Smooth muscle cell (in vitro differentiated cells): ENCODE results near the gene ALG12. TPM values are rescaled to one million over a fixed set of nuclear protein-coding genes. Genes with fewer than 3 reads are reported as not detected.

Experiments
- DNase-seq: peaks from one replicate; lab custom pipeline; 2025; ENCODE audit not compliant: unreplicated experiment; lab: John Stamatoyannopoulos, UW
- H2AFZ ChIP-seq: fragments of 200-600 bp; sonication (generic); 2 replicates; pipeline ENCODE4 v1.6.0; 2016; ENCODE audit warnings: antibody characterized with exemption, low read depth, mild to moderate bottlenecking
- H3F3A ChIP-seq: fragments of 200-600 bp; sonication (generic); 2 replicates; pipeline ENCODE4 v1.6.0; 2017; ENCODE audit warnings: antibody characterized with exemption, low read depth
- H3K27ac ChIP-seq: fragments of 200-600 bp; sonication (generic); 2 replicates; pipeline ENCODE4 v1.5.1; 2016; ENCODE audit warnings: low read depth, mild to moderate bottlenecking
- H3K27me3 ChIP-seq: fragments of 200-600 bp; sonication (generic); 2 replicates; pipeline ENCODE4 v1.6.1; 2016; ENCODE audit warnings: low read depth, mild to moderate bottlenecking
- H3K36me3 ChIP-seq: fragments of 200-600 bp; sonication (generic); 2 replicates; pipeline ENCODE4 v1.5.1; 2016; ENCODE audit warnings: low read depth
- H3K4me1 ChIP-seq: fragments of 200-600 bp; sonication (generic); 2 replicates; pipeline ENCODE4 v1.5.1; 2016; ENCODE audit warnings: low read depth
- H3K4me2 ChIP-seq: fragments of 200-600 bp; sonication (generic); 2 replicates; pipeline ENCODE4 v1.6.0; 2016; ENCODE audit warnings: mild to moderate bottlenecking
- H3K4me3 ChIP-seq: fragments of 200-600 bp; sonication (generic); 2 replicates; pipeline ENCODE4 v1.5.1; 2016; ENCODE audit warnings: mild to moderate bottlenecking
- H3K79me2 ChIP-seq: fragments of 200-600 bp; sonication (generic); 2 replicates; pipeline ENCODE4 v1.6.0; 2016; ENCODE audit warnings: low read depth, mild to moderate bottlenecking
- H3K9ac ChIP-seq: fragments of 200-600 bp; sonication (generic); 2 replicates; pipeline ENCODE4 v1.6.0; 2016; ENCODE audit warnings: low read depth
- H3K9me3 ChIP-seq: fragments of 200-600 bp; sonication (generic); replicated peaks from 2 replicates; pipeline ENCODE4 v1.5.1; 2016; ENCODE audit warnings: low read depth
- H4K20me1 ChIP-seq: fragments of 200-600 bp; sonication (generic); 2 replicates; pipeline ENCODE4 v1.6.0; 2016; ENCODE audit warnings: low read depth
- CTCF ChIP-seq: fragments of 200-600 bp; sonication (generic); IDR thresholded peaks from 2 replicates; pipeline ENCODE4 v1.5.1; 2017; ENCODE audit warnings: borderline replicate concordance, mild to moderate bottlenecking, antibody characterized with exemption; ENCODE audit not compliant: insufficient read depth, poor library complexity, severe bottlenecking
- WGBS: methylation state at CpG from one replicate; pipeline ENCODE4 v1.1.7; 2016; ENCODE audit warnings: low lambda C conversion rate; 5-methylcytosine and 5-hydroxymethylcytosine counted together
- polyA plus RNA-seq: library from polyadenylated mRNA; unstranded; fragments of >200 nt; fragmentation: Nextera tagmentation; extraction: Ambion mirVana; gene quantifications from 2 replicates; pipeline ENCODE4 v1.2.1, GENCODE V29; 2016
- total RNA-seq: library from RNA; depleted of rRNA; stranded (reverse); fragments of >200 nt; gene quantifications from 2 replicates; pipeline ENCODE4 v1.2.3, GENCODE V29; 2014

ALG12 gene
- total and polyA plus RNA-seq, 2 experiments from 2014 or later, result 13.9 to 42.7 TPM

- Histone ChIP-seq H3K36me3 (no peaks in the 10 kb centered on the region), H2AFZ (no peak overlapping the region), H3K9me3 (no peaks in the 10 kb centered on the region), H3K27ac (no peak overlapping the region), H3K79me2 (no peaks in the 10 kb centered on the region), H3K4me2 (no peak overlapping the region), H3K4me1 (no peaks in the 10 kb centered on the region), H4K20me1 (no peaks in the 10 kb centered on the region), H3K4me3 (no peak overlapping the region), H3F3A (no peaks in the 10 kb centered on the region), H3K9ac (no peak overlapping the region), H3K27me3 (no peaks in the 10 kb centered on the region)
- no peak for DNase-seq
- TF ChIP-seq CTCF, result no peak
- WGBS, result 91% methylated on average over 19 of the region's 26 CpGs
Observed at GRCh38 chr22:49927483-49928184, 9.4 kb upstream of the ALG12 start.

- Histone ChIP-seq H2AFZ (no peak overlapping the region), H3K4me2 (no peak overlapping the region)
- WGBS, result 94% methylated on average over 16 of the region's 18 CpGs
Observed at GRCh38 chr22:49926916-49927315, 8.7 kb upstream of the ALG12 start.

GRCh38 chr22:49925525-49926128 lies 7.4 kb upstream of the ALG12 start:
- no peaks in the 10 kb centered on the region for H3K27me3 ChIP-seq
- H2AFZ ChIP-seq, result no peak overlapping the region
- DNase-seq, result no peak
- no peak overlapping the region for H3K4me3 ChIP-seq
- TF ChIP-seq CTCF, result no peak
- no peaks in the 10 kb centered on the region for H3K9me3 ChIP-seq
- no peak overlapping the region for H3K4me2 ChIP-seq
- no peaks in the 10 kb centered on the region for H4K20me1 ChIP-seq
- H3K79me2 ChIP-seq, result no peaks in the 10 kb centered on the region
- WGBS, result 96% methylated on average over 24 of the region's 24 CpGs
- H3K36me3 ChIP-seq, result no peaks in the 10 kb centered on the region
- no peak overlapping the region for H3K9ac ChIP-seq
- H3K27ac ChIP-seq, result no peak overlapping the region
- H3F3A ChIP-seq, result no peaks in the 10 kb centered on the region
- no peaks in the 10 kb centered on the region for H3K4me1 ChIP-seq

More at GRCh38 chr22:49926916-49927315, 8.7 kb upstream of the ALG12 start:
- H3K9ac ChIP-seq, result no peak overlapping the region
- H4K20me1 ChIP-seq, result no peaks in the 10 kb centered on the region
- no peaks in the 10 kb centered on the region for H3K79me2 ChIP-seq
- no peaks in the 10 kb centered on the region for H3K9me3 ChIP-seq
- no peaks in the 10 kb centered on the region for H3K27me3 ChIP-seq
- no peak overlapping the region for H3K27ac ChIP-seq
- H3K36me3 ChIP-seq, result no peaks in the 10 kb centered on the region
- DNase-seq, result no peak
- no peak overlapping the region for H3K4me3 ChIP-seq
- H3F3A ChIP-seq, result no peaks in the 10 kb centered on the region
- no peak for TF ChIP-seq CTCF
- H3K4me1 ChIP-seq, result no peaks in the 10 kb centered on the region
